ENCODE data around the gene CCSER1.

- TF ChIP-seq CTCF (IDR thresholded peaks at IDR 0.05; ENCODE audit: low read depth, low read length, poor library complexity, severe bottlenecking) (no peak), EZH2phosphoT487 (IDR thresholded peaks at IDR 0.05; ENCODE audit: borderline replicate concordance, low read length) (no peak)
Observed at GRCh38 chr4:91592125-91592524, 1464.9 kb downstream of the CCSER1 start.
